Body of pancreas (tissue), 4 donors: ENCODE results near the gene RFX8.

Experiments
- CTCF ChIP-seq, 7 experiments: fragments of 450-650 bp in 4 of 7; fragments of 200-600 bp in 3 of 7; sonication (generic) in 3 of 7; IDR thresholded peaks; one replicate each; pipeline ENCODE4 v1.5.1; 2016 to 2019; ENCODE audit warnings: antibody characterized with exemption in 7 of 7
- POLR2A ChIP-seq, 3 donors: fragments of 450-650 bp; IDR thresholded peaks; one replicate each; pipeline ENCODE4 v1.6.1; 2016; ENCODE audit warnings: antibody characterized with exemption in 3 of 3, mild to moderate bottlenecking in 2 of 3

DNA sequence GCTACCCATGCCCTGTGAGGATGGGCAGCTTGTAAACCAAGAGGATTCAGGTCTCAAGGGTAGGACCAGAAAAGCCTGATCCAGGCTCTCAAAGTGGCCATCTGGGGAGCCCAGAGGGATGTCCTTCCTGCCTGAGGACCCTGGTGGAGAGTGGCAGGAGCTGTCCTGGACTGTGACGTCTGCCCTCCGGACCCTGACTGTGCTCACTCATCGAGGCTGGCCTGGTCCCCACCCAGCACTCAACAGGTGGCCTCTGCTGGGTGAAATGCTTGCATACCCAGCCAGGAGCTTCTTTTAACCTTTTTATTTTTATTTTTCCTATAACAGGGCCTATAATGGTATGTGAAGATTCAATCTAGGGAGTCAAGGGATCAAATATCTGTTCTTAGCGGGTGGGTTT, 112.1 kb downstream of the RFX8 start:
- TF ChIP-seq POLR2A (IDR thresholded peaks at IDR 0.05) (no peak), CTCF (IDR thresholded peaks at IDR 0.05) (no peak)
